CD14-positive monocyte (primary cell): Measurements from ENCODE around the gene CDK5RAP3. TPM values are rescaled to one million over a fixed set of nuclear protein-coding genes. Genes with fewer than 3 reads are reported as not detected.

Source experiments
- DNase-seq, 3 donors: peaks; one replicate each; pipeline ENCODE4 v3.0.0-alpha.2; 2011 to 2022
- H2AFZ ChIP-seq: 2 replicates; pipeline ENCODE4 v1.6.0; 2012; ENCODE audit warnings: mild to moderate bottlenecking, low read depth, low read length, inconsistent platforms; ENCODE audit not compliant: insufficient read depth, poor library complexity, severe bottlenecking
- H3K27ac ChIP-seq, 2 donors: 1 replicate in 1 of 2; 2 replicates in 1 of 2; pipeline ENCODE4 v1.5.1; 2012 to 2013; ENCODE audit warnings: low read length in 2 of 2, control low read depth in 1 of 2, inconsistent platforms in 1 of 2, low read depth in 1 of 2, mild to moderate bottlenecking in 1 of 2
- H3K27me3 ChIP-seq, 2 donors: one replicate each; pipeline versions ENCODE4 v1.6.0 to v1.6.1; 2011 to 2013; ENCODE audit warnings: low read length in 2 of 2; ENCODE audit not compliant: control insufficient read depth in 2 of 2, insufficient read depth in 2 of 2
- H3K36me3 ChIP-seq, 2 donors: replicated peaks in 1 of 2; 1 replicate in 1 of 2; 2 replicates in 1 of 2; pipeline versions ENCODE4 v1.5.1 to v1.6.1; 2012 to 2013; ENCODE audit warnings: low read length in 2 of 2, control low read depth in 1 of 2, inconsistent platforms in 1 of 2, mild to moderate bottlenecking in 1 of 2; ENCODE audit not compliant: insufficient read depth in 2 of 2, control insufficient read depth in 1 of 2
- H3K4me1 ChIP-seq, 2 donors: 1 replicate in 1 of 2; 2 replicates in 1 of 2; pipeline versions ENCODE4 v1.5.1 to v1.6.1; 2012 to 2013; ENCODE audit warnings: low read length in 2 of 2, control low read depth in 1 of 2, inconsistent platforms in 1 of 2, mild to moderate bottlenecking in 1 of 2, moderate library complexity in 1 of 2; ENCODE audit not compliant: insufficient read depth in 2 of 2, control insufficient read depth in 1 of 2
- H3K4me2 ChIP-seq: replicated peaks from 2 replicates; pipeline ENCODE3; 2012; ENCODE audit warnings: low read length, moderate library complexity, mild to moderate bottlenecking; ENCODE audit not compliant: poor library complexity, severe bottlenecking; ENCODE audit errors: extremely low read depth
- H3K4me3 ChIP-seq, 3 experiments: fragments of 200-600 bp in 1 of 3; sonication (generic) in 1 of 3; replicated peaks in 1 of 3; 1 replicate in 2 of 3; 2 replicates in 1 of 3; pipeline ENCODE4 v1.5.1; 2011 to 2013; ENCODE audit warnings: low read length in 3 of 3, mild to moderate bottlenecking in 3 of 3, control low read depth in 2 of 3, low read depth in 2 of 3, inconsistent platforms in 1 of 3, moderate library complexity in 1 of 3
- H3K79me2 ChIP-seq: 2 replicates; pipeline ENCODE4 v1.6.0; 2012; ENCODE audit warnings: mild to moderate bottlenecking, control low read depth, inconsistent platforms, low read length, moderate library complexity; ENCODE audit not compliant: insufficient read depth
- H3K9ac ChIP-seq: 2 replicates; pipeline ENCODE4 v1.6.0; 2017; ENCODE audit warnings: low read length, mild to moderate bottlenecking; ENCODE audit not compliant: insufficient read depth, poor library complexity, severe bottlenecking
- H3K9me3 ChIP-seq, 2 donors: replicated peaks in 1 of 2; 1 replicate in 1 of 2; 2 replicates in 1 of 2; pipeline versions ENCODE4 v1.5.1 to v1.6.1; 2012 to 2013; ENCODE audit warnings: low read length in 2 of 2, control low read depth in 1 of 2; ENCODE audit not compliant: control insufficient read depth in 1 of 2, insufficient read depth in 1 of 2
- H4K20me1 ChIP-seq: 2 replicates; pipeline ENCODE4 v1.6.0; 2012; ENCODE audit warnings: mild to moderate bottlenecking, low read length, control low read depth, moderate library complexity; ENCODE audit not compliant: insufficient read depth
- H3K27ac Mint-ChIP-seq, 7 donors: one replicate each; pipeline ENCODE4 v1.8.0; 2020; ENCODE audit warnings: mild to moderate bottlenecking in 7 of 7, mixed read lengths in 7 of 7, moderate library complexity in 6 of 7, inconsistent platforms in 2 of 7
- H3K27me3 Mint-ChIP-seq, 3 donors: one replicate each; pipeline ENCODE4 v1.8.0; 2021 to 2022; ENCODE audit warnings: low read depth in 3 of 3, mild to moderate bottlenecking in 3 of 3, mixed read lengths in 3 of 3, moderate library complexity in 3 of 3, inconsistent platforms in 1 of 3
- H3K36me3 Mint-ChIP-seq, 2 donors: one replicate each; pipeline ENCODE4 v1.8.0; 2020; ENCODE audit warnings: mixed read lengths in 2 of 2, inconsistent platforms in 1 of 2, mild to moderate bottlenecking in 1 of 2
- H3K4me1 Mint-ChIP-seq: one replicate; pipeline ENCODE4 v1.8.0; 2020; ENCODE audit warnings: mild to moderate bottlenecking, mixed read lengths
- H3K4me3 Mint-ChIP-seq, 2 donors: one replicate each; pipeline ENCODE4 v1.8.0; 2020; ENCODE audit warnings: mild to moderate bottlenecking in 2 of 2, mixed read lengths in 2 of 2, moderate library complexity in 1 of 2
- H3K9me3 Mint-ChIP-seq, 7 donors: one replicate each; pipeline ENCODE4 v1.8.0; 2020 to 2022; ENCODE audit warnings: mixed read lengths in 7 of 7, mild to moderate bottlenecking in 6 of 7, moderate library complexity in 6 of 7, inconsistent platforms in 2 of 7
- CTCF ChIP-seq: fragments of 200-600 bp; IDR thresholded peaks from one replicate; pipeline ENCODE4 v1.8.0; 2022; ENCODE audit warnings: antibody characterized with exemption, mild to moderate bottlenecking
- WGBS: methylation state at CpG from one replicate; pipeline ENCODE4 v1.1.5; 2013; ENCODE audit warnings: missing lambda C conversion rate; ENCODE audit not compliant: insufficient coverage; 5-methylcytosine and 5-hydroxymethylcytosine counted together
- intact Hi-C, 2 donors: fragments of 100-400 bp; cut with micrococcal nuclease; formaldehyde crosslinking; loops; one replicate each; pipeline versions ENCODE4 v1.15.0 to v1.15.1; 2023
- polyA plus RNA-seq, 3 donors: library from polyadenylated mRNA; depleted of rRNA in 1 of 3; unstranded in 2 of 3; stranded (reverse) in 1 of 3; fragments of 300-500 nt in 2 of 3; fragments of >200 nt in 1 of 3; fragmentation: Illumina TruSeq in 2 of 3; gene quantifications; 1 replicate in 2 of 3; 2 replicates in 1 of 3; pipeline ENCODE4 v1.2.3, GENCODE V29; 2012 to 2021

The CDK5RAP3 gene
- polyA plus RNA-seq, 3 donors, result 86.1 to 782 (median 94.4) TPM

GRCh38 chr17:47935961-47936360, 35.0 kb upstream of the CDK5RAP3 start:
- WGBS, result 97% methylated on average over 4 of the region's 5 CpGs
- TF ChIP-seq CTCF, result no peak
- H3K4me1 Mint-ChIP-seq, result peaks cover 13% of the 10 kb centered on the region
- H3K4me1 ChIP-seq, result peaks cover 4 to 5% of the 10 kb centered on the region in 2 donors
- peaks cover 0 to 8% of the 10 kb centered on the region in 2 donors for H3K36me3 ChIP-seq
- H3K27ac ChIP-seq, result no peak overlapping the region
- H3K9me3 ChIP-seq, result no peaks in the 10 kb centered on the region
- H4K20me1 ChIP-seq, result no peaks in the 10 kb centered on the region
- no peaks in the 10 kb centered on the region for H3K79me2 ChIP-seq
- H3K4me2 ChIP-seq, result no peak overlapping the region
- peaks cover 0 to 1% (median 0%) of the 10 kb centered on the region in 7 donors for H3K9me3 Mint-ChIP-seq
- no peak for DNase-seq
- no peak overlapping the region for H3K4me3 ChIP-seq
- H3K27me3 Mint-ChIP-seq, result peaks cover 0 to 4% (median 2%) of the 10 kb centered on the region in 3 donors
- intact Hi-C loops, result no loop called here
- H3K27me3 ChIP-seq, result no peaks in the 10 kb centered on the region
- no peak overlapping the region for H2AFZ ChIP-seq
- no peak overlapping the region for H3K9ac ChIP-seq
- H3K36me3 Mint-ChIP-seq, result peaks cover 5 to 11% of the 10 kb centered on the region in 2 donors
- no peak overlapping the region for H3K27ac Mint-ChIP-seq
- no peak overlapping the region for H3K4me3 Mint-ChIP-seq

GRCh38 chr17:47937941-47938340, 33.0 kb upstream of the CDK5RAP3 start:
- H3K27me3 ChIP-seq, result no peaks in the 10 kb centered on the region

More at GRCh38 chr17:47937941-47938340, 33.0 kb upstream of the CDK5RAP3 start:
- Histone ChIP-seq H3K9ac (no peak overlapping the region), H3K79me2 (peaks cover 8% of the 10 kb centered on the region), H3K36me3 (peaks cover 0 to 5% of the 10 kb centered on the region in 2 donors), H3K4me2 (no peak overlapping the region), H3K4me1 (peaks cover 17 to 21% of the 10 kb centered on the region in 2 donors), H2AFZ (no peak overlapping the region), H3K4me3 (no peak overlapping the region), H4K20me1 (no peaks in the 10 kb centered on the region), H3K9me3 (no peaks in the 10 kb centered on the region), H3K27ac (no peak overlapping the region)
- Mint-ChIP-seq H3K9me3 (peaks cover 0 to 3% (median 0%) of the 10 kb centered on the region in 7 donors), H3K4me1 (peaks cover 27% of the 10 kb centered on the region), H3K36me3 (peaks cover 2 to 4% of the 10 kb centered on the region in 2 donors), H3K4me3 (no peak overlapping the region), H3K27me3 (peaks cover 0 to 4% (median 2%) of the 10 kb centered on the region in 3 donors), H3K27ac (no peak overlapping the region)
- TF ChIP-seq CTCF, result no peak
- no peak for DNase-seq
- 50% methylated on average over 2 of the region's 5 CpGs for WGBS
- intact Hi-C loops, result no loop called here
